Kidney epithelial cell (primary cell): Measurements from ENCODE around the gene FLYWCH1. TPM values are rescaled to one million over a fixed set of nuclear protein-coding genes. Genes with fewer than 3 reads are reported as not detected.

Source experiments
- DNase-seq: peaks from one replicate; pipeline ENCODE4 v3.0.0-alpha.2; 2010; ENCODE audit warnings: low read depth
- H3K27me3 ChIP-seq: 2 replicates; pipeline ENCODE4 v1.6.0; 2011; ENCODE audit warnings: low read length; ENCODE audit not compliant: control insufficient read depth, insufficient read depth
- H3K36me3 ChIP-seq: 2 replicates; pipeline ENCODE4 v1.5.1; 2011; ENCODE audit warnings: low read length; ENCODE audit not compliant: control insufficient read depth, insufficient read depth
- H3K4me3 ChIP-seq: 2 replicates; pipeline ENCODE4 v1.5.1; 2011; ENCODE audit warnings: low read depth, mild to moderate bottlenecking, control low read depth, low read length
- CTCF ChIP-seq: IDR thresholded peaks from 2 replicates; pipeline ENCODE4 v1.5.1; 2011; ENCODE audit warnings: mild to moderate bottlenecking, moderate library complexity, low read length, control low read depth, inconsistent platforms; ENCODE audit not compliant: insufficient read depth, poor library complexity, severe bottlenecking
- total RNA-seq: library from RNA; depleted of rRNA; stranded (reverse); fragments of >200 nt; gene quantifications from 2 replicates; pipeline ENCODE4 v1.2.3, GENCODE V29; 2015

The FLYWCH1 gene
- total RNA-seq, 1 donor from 2014 or later, result 66.1 TPM

GRCh38 chr16:2986623-2987188 lies 75.0 kb downstream of the FLYWCH1 start:
- Histone ChIP-seq H3K36me3 (no peaks in the 10 kb centered on the region), H3K27me3 (peaks cover 19% of the 10 kb centered on the region), H3K4me3 (no peak overlapping the region)
- DNase-seq, result no peak
- TF ChIP-seq CTCF, result no peak

- Histone ChIP-seq H3K36me3 (no peaks in the 10 kb centered on the region), H3K27me3 (peaks cover 19% of the 10 kb centered on the region), H3K4me3 (no peak overlapping the region)
- DNase-seq, result no peak
- no peak for TF ChIP-seq CTCF
Measured at GRCh38 chr16:2987286-2987685, 75.6 kb downstream of the FLYWCH1 start.

GRCh38 chr16:2987833-2988232 lies 76.1 kb downstream of the FLYWCH1 start:
- H3K27me3 ChIP-seq, result peaks cover 19% of the 10 kb centered on the region
- no peak overlapping the region for H3K4me3 ChIP-seq
- TF ChIP-seq CTCF, result no peak
- no peaks in the 10 kb centered on the region for H3K36me3 ChIP-seq
- DNase-seq, result no peak

GRCh38 chr16:2988590-2989099 lies 76.9 kb downstream of the FLYWCH1 start:
- no peaks in the 10 kb centered on the region for H3K36me3 ChIP-seq
- no peak for TF ChIP-seq CTCF
- no peak overlapping the region for H3K4me3 ChIP-seq
- peaks cover 19% of the 10 kb centered on the region for H3K27me3 ChIP-seq
- DNase-seq, result no peak

GRCh38 chr16:2990891-2991290 lies 79.2 kb downstream of the FLYWCH1 start:
- no peak for DNase-seq
- Histone ChIP-seq H3K27me3 (peaks cover 19% of the 10 kb centered on the region), H3K36me3 (no peaks in the 10 kb centered on the region), H3K4me3 (no peak overlapping the region)
- no peak for TF ChIP-seq CTCF
